ENCODE measurements around the gene TAF8.

GRCh38 chr6:42095776-42096541, 45.6 kb downstream of the TAF8 start:
- TF ChIP-seq CTCF (IDR thresholded peaks at IDR 0.05) (no peak), POLR2AphosphoS5 (IDR thresholded peaks at IDR 0.05) (no peak), POLR2A (IDR thresholded peaks at IDR 0.05) (no peak), EP300 (IDR thresholded peaks at IDR 0.05) (no peak)

Measured in suprapubic skin (tissue), 4 donors.